GM19099 (cell line): ENCODE results near the gene KRT81.

Source experiments
- POLR2A ChIP-seq: IDR thresholded peaks from 3 replicates; pipeline ENCODE4 v1.6.1; 2011; ENCODE audit warnings: low read depth; ENCODE audit not compliant: insufficient read length; ENCODE audit errors: extremely low read depth

Gene KRT81

DNA sequence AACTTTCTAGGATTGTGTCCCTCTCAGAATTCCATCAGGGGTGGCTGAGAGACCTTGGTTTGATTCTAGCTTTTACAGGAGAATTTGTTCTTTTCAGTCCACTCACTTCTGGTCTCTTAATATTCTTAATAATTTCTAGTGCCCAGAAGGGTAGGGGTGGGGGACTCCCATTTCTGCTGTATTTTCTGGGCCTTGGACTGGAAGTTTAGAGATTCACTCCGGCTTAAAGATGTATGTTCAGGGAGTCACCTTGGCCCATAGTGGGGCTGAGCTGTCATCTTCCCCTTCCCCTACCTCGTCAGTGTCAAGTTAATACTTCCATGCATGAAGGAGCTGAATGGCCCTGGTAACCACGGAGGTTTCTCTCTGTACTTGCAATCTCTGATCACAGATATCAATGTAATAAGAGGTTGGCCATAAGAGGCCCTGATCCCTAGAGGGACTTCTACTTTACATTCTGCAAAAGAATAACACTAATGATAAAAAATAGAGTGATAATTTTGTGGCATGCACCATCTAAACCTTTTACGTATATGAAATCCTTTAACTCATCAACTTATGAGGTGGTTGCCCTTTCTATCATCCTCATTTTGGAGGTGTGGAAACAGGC, 6.7 kb downstream of the KRT81 start:
- no peak for TF ChIP-seq POLR2A

DNA sequence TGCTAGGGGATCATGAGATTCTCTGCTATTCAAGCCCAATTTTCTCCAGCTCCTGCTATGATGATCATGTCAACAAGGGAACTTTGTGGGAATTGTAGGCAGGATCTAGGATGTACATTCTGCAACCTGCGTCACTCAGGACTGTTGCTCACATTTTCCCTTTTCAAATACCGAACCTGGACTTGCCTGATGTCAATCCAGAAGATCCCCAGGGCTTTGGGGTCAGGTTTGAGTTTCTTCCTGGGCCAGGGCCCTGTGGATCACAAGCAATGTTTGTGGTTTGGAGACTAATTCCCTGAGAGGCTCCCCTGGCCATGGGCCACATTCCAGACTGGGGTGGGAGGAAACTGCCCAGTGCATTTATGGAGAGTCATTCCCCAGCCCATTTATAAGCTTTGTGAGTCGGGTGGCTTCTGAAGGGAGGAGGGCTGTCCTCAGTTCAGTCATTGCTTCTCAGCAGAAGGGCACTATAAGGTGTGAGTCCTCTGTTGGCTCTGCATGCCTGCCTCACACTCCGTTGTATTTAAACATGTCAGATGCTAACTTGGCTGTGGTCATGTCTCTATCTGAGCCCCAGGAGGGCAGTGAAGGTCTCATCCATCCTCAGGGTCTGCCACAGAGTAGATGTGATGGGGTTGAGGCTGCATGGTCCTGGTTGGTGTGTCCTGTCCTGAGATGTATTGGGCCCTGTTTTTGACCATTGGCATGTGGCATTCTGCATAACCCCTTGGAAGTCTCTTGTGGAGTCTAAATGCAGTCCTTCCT, 10.4 kb downstream of the KRT81 start:
- TF ChIP-seq POLR2A, result no peak

DNA sequence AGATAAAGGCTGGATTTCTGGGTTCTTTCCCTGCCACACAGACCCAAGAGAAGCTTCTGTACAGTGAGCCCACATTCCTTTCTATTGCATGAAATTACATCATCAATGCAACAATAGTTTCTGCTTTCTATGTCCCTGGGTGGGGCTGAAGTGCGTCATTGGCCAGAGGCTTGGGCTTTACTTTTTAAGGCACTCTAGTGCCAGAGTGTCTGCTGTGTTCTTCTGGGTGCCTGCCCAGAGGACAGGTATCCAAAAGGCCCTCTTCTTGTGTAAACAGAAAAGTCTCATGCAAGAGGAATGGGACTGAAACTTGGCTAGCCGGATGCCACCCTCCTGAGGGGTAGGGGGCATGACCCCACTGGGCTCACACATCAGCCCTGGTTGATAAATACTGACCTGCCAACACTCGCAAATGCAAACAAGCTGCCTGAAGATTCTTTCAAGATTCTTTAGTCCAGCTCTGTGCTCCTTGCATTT, 11.0 kb downstream of the KRT81 start:
- no peak for TF ChIP-seq POLR2A

DNA sequence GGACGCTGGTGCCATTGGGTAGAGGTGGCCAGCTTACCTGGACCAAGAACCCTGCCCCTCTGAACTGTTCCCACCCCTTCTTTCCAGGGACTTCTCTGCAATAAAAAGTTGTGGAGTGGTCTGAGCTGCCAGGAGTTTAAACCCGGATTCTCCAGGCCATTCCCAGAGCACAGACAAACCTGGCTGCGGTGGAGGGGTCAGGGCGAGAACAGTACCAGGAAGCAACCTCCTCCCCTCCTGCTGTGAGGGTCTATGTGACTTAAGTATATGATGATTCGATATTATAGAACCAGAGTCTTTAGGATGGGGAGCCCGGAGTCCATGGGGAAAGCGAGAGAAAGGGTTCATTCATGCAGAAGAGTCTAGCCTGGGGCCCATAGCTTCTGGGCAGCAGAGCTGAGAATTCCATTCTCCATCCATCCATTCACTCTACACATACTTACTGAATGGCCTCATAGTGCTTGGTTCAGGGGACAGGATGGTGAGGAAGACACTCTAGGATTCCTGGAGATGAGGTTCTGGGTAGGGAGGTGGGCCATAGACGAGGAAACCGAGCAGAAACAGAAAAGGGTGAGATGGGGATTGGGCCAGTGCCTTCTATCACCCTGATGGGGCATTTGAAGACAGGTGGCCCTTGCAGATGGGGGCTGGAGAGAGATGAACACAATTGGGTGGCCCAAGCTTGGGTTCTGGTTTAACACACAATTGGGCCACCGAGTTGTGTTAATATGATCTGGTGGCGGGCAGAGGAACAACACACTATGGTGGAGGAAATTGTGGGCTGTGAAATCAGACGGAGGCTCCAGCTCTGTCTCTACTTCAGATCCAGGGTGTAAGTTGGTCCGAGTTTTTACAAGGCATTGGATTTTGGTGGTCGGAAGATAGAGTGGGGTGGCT, 11.7 kb downstream of the KRT81 start:
- no peak for TF ChIP-seq POLR2A

DNA sequence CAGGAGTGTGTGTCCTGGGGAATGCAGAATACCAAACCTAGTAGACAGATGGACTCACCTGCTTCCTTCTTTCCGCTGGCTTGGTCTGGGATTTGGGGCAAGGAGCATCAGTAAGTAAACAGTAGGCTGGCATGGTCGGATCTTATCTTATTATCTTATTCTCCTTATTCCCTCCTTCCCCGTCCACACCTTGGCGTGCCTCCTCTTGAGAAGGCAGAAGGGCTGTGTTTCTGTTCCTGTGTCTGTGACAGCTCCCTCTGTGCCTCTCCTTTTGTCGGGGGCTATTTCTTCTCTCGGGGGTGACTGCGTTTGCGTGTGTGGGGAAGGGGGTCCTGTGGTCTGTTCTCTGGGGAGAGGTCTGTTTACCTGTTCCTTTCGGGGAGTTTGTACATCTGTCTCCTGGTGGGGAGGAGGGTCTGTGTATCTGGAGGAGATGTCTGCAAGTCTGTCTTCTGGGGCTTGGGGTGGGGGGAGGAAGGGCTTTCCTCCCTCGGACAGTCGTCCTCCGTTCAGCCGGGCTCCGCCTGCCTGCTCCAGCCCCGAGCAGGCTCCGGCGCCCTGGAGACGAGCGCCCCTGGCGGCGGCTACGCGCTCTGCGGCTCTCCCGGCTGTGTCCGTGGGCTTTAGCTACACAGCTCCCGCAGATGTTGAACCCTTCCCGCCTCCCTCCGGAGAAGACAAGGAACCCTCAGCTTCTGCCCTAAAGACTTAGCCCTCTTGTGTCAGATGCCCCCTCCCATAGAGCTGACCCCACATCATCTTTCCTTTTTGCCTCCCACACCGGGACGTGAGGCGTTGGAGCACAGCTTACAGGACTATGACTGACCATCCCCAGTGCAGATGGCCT, 12.5 kb downstream of the KRT81 start:
- TF ChIP-seq POLR2A, result no peak

DNA sequence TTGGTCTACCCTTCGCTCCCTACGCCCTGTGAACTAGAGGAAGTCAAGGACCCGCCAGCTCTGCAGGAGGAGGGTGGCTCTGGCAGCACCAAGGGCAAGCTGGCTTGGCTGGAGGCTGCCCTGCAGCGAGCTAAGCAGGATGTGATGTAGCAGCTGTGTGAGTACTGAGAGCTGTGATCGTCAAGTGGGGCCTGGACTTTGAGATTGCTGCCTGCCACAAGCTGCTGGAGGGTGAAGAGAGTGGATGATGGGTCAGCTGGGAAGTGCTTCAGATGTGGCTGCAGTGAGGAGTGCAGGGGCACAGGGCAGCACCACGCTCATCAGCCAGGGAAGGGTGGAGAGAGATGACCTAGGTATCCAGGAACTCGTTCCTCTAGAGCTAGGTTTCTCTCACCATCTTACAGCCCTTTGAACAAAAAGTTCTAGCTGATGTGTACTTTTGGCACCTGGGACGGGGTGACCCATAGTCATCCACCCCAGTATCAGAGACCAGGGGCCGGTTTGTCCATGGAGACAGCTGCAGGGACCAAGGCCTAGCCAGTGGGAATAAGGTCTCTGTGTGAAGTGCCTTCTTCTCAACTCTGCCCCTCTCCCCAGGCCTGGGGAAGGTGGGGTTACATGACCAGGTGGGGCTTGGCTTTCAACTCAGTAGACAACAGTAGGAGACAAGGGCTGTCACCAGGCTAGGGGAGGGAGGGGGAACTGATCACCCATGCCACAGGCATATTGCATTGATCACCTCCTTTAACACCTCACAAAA, 13.7 kb downstream of the KRT81 start:
- TF ChIP-seq POLR2A, result no peak

DNA sequence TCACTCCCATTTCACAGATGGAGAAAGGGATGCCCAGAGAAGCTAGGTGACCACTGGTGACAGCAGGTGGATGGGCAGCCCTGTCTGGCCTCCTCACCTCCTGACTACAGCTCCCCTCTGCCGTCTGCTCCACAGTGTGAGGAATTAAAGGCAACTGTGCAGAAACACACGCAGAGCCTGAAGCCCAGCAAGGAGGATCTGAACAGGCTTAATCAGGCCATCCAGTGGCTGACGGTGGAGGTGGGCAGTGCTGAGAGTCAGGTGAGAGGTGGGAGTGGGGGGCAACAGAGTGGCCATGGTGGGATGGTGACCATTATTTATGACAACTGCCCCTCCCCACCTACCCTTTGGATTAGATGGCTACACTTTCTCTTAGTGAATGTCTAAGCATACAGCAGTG, 15.6 kb downstream of the KRT81 start:
- no peak for TF ChIP-seq POLR2A

DNA sequence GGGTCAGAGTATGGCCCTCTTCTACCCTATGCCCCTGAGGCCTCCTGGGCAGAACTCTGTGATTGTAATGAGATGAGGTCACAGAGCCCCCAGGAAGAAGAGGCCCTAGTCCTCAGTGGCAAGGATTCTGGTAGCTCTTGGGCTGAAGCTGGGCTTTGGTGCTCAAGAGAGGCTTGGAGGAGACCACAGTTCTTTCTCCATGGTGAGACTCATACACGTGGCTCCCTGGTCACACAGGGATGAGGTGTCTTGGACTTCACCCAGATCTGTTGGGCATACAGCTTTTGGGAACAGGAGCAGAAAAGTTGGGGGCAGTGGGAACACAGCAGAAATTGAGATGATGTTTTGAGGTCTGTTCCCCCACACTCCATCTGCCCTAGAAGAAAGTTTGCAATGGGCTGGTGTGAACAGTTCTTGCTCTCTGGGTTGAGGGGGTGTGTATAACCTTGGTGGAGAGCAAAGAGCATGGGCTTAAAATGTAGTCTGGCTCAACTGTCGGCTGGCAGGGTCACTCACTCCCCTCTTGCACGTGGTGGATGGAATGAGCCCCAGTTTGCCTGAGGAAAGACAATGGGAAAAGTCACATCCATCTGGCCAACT, 16.7 kb downstream of the KRT81 start, which contains the start of gene KRT86:
Gene KRT86, plus strand, starts transcription at position 125 of the 600 bp plus-strand sequence. CDS start 27,272 bp downstream, outside the sequence.
- TF ChIP-seq POLR2A, result no peak

DNA sequence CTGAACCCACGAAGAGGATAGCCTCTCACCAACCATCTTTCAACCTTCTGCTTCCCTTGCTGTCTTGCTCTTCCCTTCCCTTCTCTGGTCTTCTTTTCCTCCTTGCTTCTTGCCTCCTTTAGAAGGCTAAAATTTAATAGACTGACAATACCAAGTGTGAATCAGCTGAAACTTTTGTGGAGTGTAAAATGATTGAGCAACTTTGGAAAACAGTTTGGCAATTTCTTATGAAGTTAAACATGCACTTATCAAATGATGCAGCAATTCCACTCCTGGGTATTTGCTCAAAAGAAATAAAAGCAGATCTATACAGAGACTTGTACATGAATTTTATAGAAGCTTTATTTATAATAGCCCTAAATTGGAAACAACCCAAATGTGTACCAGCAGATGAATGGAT, 20.2 kb downstream of the KRT81 start:
- TF ChIP-seq POLR2A, result no peak

DNA sequence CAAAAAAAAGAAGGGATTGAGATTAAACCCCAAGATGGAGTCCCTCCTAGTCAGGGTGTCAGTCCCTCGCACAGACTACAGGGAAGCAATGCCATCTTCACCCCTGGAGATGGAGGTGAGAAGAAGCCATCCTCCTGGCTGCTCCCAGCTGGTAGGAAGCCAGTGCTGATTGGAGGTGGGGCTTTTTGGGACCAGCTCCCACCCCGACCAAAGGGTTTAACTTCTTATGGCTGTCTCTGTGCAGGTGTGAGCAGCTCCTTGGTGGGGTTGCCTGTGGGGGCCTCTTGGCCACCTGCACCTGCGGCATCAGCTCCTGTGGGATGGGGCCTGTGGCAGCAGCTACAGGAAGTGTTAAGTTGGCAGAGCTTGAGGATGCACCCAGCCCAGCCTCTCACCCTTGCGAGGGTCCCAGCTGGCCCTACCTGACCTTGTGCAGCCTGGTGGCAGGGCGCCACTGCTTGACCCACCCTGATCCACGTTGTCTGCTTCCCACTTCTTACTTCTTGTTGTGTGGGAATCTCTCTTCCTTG, 20.7 kb downstream of the KRT81 start:
- no peak for TF ChIP-seq POLR2A

DNA sequence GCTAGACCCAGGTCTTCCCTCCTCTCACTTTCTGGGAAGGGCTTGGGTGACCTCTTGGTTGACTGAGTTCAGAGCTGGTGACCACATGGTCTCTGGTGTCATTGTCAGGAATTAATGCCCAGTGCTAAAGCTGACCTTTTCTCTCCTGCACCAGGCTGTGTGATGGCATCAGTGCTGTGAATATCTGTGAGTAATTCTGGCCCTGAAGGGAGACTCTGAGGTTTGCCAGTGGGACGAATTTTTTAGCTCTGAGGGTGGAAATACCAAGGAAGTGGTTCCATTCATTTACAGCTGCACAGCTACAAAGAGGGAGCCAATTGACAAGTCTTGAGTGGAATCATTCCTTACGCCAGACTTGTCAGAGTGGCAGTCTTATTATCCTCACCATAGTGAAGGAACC, 23.1 kb downstream of the KRT81 start:
- no peak for TF ChIP-seq POLR2A

DNA sequence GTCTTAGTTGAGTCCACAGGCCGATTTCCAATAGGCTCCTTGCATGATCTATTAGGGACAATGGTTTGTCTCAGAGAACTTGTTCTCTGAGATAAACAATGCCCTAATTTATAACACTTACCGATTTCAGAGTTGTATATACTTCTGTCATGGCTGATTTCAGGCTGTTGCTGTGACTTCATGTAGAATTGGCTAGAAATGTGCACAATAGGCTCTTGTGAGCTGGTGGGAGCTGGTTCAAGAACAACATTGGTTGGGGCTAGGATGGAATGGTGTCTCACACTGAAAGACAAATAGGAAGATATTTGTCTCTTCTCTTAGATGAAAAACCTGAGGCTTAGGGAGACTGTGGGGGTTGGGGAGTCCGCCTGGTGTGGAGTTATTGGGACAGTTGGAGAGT, 23.6 kb downstream of the KRT81 start:
- no peak for TF ChIP-seq POLR2A

DNA sequence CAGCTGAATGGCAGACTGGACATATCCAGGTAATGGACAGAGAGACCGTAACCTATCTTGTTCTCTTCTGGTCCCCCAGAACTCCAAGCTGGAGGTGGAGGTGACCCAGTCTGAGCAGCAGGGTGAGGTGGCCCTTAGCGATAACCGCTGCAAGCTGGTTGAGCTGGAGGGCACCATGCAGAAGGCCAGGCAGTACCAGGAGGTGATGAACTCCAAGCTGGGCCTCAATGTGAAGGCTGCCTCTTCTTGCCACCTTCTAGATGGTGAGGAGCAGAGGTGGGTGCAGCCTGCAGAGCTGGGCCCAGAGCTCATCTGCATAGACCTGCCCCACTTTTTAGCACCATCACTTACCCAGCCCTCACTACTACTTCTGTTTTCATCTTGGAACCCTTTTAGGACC, 24.1 kb downstream of the KRT81 start:
- no peak for TF ChIP-seq POLR2A
